Upper lobe of left lung (tissue), 4 donors: ENCODE measurements around the gene HOXA5.

Experiments
- CTCF ChIP-seq, 6 experiments: fragments of 450-650 bp in 4 of 6; fragments of 200-600 bp in 2 of 6; sonication (generic) in 2 of 6; IDR thresholded peaks; one replicate each; pipeline ENCODE4 v1.5.1; 2016 to 2019; ENCODE audit warnings: antibody characterized with exemption in 6 of 6
- EP300 ChIP-seq, 4 donors: sonication (generic); formaldehyde crosslinking; IDR thresholded peaks; one replicate each; pipeline ENCODE4 v1.5.1; 2017; ENCODE audit warnings: antibody characterized with exemption in 4 of 4, control low read depth in 2 of 4
- POLR2A ChIP-seq, 4 donors: fragments of 450-650 bp; IDR thresholded peaks; one replicate each; pipeline ENCODE4 v1.5.1; 2016 to 2017; ENCODE audit warnings: antibody characterized with exemption in 4 of 4, mild to moderate bottlenecking in 2 of 4
- POLR2AphosphoS5 ChIP-seq, 2 donors: sonication (generic); formaldehyde crosslinking; IDR thresholded peaks; one replicate each; pipeline ENCODE4 v1.5.1; 2017; ENCODE audit warnings: antibody characterized with exemption in 2 of 2

GRCh38 chr7:27143950-27144780, 684 bp upstream of the HOXA5 start:
- TF ChIP-seq CTCF (IDR thresholded peaks at IDR 0.05) = peak in 1 of 6 experiments; percentile 70
- no peak for TF ChIP-seq POLR2AphosphoS5 (IDR thresholded peaks at IDR 0.05)
- no peak for TF ChIP-seq POLR2A (IDR thresholded peaks at IDR 0.05)
- no peak for TF ChIP-seq EP300 (IDR thresholded peaks at IDR 0.05)
